Memory B cell (primary cell): ENCODE measurements around the gene KCNJ2.

Experiments used
- ATAC-seq: fragments of 150-1000 bp; cut with Tn5 transposase; 2 replicates; pipeline ENCODE4 v1.10.0; 2021; ENCODE audit warnings: low read depth, mild to moderate bottlenecking, moderate library complexity
- DNase-seq, 2 donors: peaks; one replicate each; pipeline ENCODE4 v3.0.0; 2022; ENCODE audit warnings: low spot score in 2 of 2
- H3K27ac Mint-ChIP-seq: one replicate; pipeline ENCODE4 v1.8.0; 2022; ENCODE audit warnings: mild to moderate bottlenecking, moderate library complexity, mixed read lengths
- H3K27me3 Mint-ChIP-seq: one replicate; pipeline ENCODE4 v1.8.0; 2022; ENCODE audit warnings: mixed read lengths
- H3K36me3 Mint-ChIP-seq: one replicate; pipeline ENCODE4 v1.8.0; 2022; ENCODE audit warnings: mild to moderate bottlenecking, mixed read lengths
- H3K4me1 Mint-ChIP-seq: one replicate; pipeline ENCODE4 v1.8.0; 2022; ENCODE audit warnings: mixed read lengths
- H3K4me3 Mint-ChIP-seq: one replicate; pipeline ENCODE4 v1.8.0; 2022; ENCODE audit warnings: mild to moderate bottlenecking, moderate library complexity, mixed read lengths
- H3K9me3 Mint-ChIP-seq: one replicate; pipeline ENCODE4 v1.8.0; 2022; ENCODE audit warnings: mixed read lengths

Gene KCNJ2

DNA sequence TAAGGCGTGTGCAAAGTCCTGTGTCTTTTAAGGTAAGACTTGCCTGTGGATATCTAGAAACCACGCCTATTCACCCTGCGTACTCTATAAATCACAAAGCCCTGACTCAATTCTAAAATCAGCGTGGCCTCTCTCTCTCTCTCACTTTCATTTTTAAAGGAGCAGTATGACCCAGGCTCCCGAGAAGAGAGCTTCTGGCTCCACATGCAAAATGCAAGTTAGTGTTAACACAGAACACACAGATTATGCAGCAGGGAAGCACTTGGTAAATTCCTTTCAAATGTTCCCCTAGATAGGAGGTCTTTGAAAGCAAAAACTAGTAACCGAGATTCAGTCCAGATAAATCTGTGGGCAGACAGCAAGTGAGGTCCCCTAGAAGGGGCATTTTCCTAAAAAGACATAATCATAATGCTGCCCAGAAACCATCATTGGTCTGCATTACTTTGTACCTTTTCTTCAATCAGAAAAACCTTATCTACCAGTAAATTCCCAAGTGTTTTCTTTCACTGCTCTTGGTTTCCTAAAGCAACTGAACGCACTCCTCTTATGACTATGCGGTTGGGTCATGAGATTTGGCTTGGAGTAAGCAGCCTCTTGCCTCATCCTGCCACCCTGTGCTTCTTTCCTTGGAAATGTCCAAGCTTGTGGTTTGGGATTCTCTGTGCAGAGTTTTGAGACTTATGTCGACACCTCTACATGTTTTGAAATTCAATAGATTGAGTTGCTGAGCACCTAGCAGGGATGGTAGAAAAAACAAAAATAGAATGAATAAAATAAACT, 31.7 kb upstream of the KCNJ2 start:
- ATAC-seq (peak; percentile 67), DNase-seq (no peak)
- no peaks in the 10 kb centered on the region for H3K36me3 Mint-ChIP-seq
- H3K27me3 Mint-ChIP-seq = peaks cover 1% of the 10 kb centered on the region
- peaks cover 12% of the 10 kb centered on the region for H3K4me1 Mint-ChIP-seq
- H3K9me3 Mint-ChIP-seq = no peaks in the 10 kb centered on the region
- H3K27ac Mint-ChIP-seq = peak overlapping the region; percentile 86
- H3K4me3 Mint-ChIP-seq = peak overlapping the region; percentile 80

DNA sequence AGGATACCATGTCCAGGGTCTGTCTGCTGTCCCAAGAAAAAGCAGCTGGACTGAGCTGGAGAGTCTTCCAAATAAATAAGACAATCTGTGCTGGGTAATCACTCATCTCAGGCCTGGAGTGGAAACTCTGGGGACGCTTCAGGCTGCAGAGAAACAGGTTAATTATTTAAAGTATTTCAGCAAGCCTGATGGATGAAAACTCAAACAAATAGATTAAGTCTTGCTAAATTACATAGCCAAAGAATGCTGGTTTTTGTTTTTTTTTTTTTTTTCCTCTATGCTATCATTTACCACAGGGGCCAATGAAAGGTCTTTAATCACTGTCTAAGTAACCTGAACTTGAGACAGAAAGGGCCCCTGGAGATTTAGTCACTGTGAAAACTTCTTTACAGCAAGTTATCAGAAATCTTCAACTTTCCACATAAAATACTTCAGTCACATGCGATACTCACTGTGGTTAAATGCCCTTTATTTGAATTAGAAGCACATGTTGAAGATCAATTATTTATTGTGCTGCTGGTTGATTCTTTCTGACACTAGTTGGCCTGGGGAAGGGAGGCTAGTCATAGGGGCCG, 31.0 kb upstream of the KCNJ2 start:
- H3K4me1 Mint-ChIP-seq = peaks cover 12% of the 10 kb centered on the region
- no peak for DNase-seq
- H3K9me3 Mint-ChIP-seq = no peaks in the 10 kb centered on the region
- no peak for ATAC-seq
- peaks cover 1% of the 10 kb centered on the region for H3K27me3 Mint-ChIP-seq
- no peak overlapping the region for H3K4me3 Mint-ChIP-seq
- no peak overlapping the region for H3K27ac Mint-ChIP-seq
- no peaks in the 10 kb centered on the region for H3K36me3 Mint-ChIP-seq

DNA sequence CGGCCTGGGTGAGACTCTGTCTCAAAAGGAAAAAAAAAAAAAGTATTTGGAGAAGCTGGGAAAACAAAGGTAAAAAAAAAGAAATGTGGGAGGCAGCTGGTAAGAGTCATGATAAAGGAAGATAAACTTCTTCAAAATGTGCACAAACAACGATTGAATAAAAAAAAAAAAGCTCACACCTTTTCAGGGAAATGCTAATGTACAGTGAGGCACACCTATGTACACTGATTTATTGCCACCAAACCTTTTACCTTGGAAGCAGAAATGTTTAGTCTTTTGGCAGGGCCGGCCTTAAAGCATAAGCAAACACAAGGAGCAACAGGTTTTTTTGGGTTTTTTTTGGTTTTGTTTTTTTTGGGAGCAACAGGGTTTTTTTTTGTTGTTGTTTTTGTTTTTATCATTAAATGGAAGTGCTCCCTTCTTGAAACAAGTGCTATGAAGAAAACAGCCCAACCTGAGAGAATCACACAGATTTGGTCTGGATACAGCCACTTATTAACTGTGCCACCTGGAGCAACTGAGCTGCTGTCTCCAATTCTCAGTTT, 29.8 kb upstream of the KCNJ2 start:
- H3K4me1 Mint-ChIP-seq = peaks cover 12% of the 10 kb centered on the region
- ATAC-seq = no peak
- H3K27me3 Mint-ChIP-seq = peaks cover 1% of the 10 kb centered on the region
- no peak for DNase-seq
- H3K36me3 Mint-ChIP-seq = no peaks in the 10 kb centered on the region
- H3K27ac Mint-ChIP-seq = no peak overlapping the region
- H3K4me3 Mint-ChIP-seq = no peak overlapping the region
- H3K9me3 Mint-ChIP-seq = no peaks in the 10 kb centered on the region

DNA sequence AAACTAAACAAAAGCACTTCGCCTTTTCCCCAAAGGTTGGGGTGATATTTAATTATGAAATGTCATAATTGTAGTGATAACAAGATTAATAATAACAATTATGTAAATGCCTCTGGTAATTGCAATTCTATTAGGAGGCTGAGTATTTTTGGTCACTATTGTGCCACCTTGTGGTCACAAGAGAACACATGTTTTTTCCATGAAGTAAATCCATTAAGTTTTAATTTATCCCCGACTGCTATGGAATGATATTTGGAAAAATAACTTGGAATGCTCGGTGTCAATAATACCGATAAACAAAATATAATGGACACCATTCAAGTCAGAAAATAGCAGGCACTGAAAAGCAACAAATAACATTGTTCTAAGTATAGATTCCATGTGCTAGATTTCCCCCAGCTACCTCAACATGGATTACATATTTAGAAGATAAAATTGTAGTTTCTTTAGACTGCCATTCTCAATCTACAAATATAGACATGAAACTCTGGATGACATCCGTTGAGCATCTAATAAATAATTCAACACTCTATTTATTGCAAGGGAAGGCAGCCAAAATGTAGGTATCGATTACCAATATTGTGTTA, 25.0 kb upstream of the KCNJ2 start:
- H3K4me3 Mint-ChIP-seq = no peak overlapping the region
- no peaks in the 10 kb centered on the region for H3K36me3 Mint-ChIP-seq
- no peak for ATAC-seq

DNA sequence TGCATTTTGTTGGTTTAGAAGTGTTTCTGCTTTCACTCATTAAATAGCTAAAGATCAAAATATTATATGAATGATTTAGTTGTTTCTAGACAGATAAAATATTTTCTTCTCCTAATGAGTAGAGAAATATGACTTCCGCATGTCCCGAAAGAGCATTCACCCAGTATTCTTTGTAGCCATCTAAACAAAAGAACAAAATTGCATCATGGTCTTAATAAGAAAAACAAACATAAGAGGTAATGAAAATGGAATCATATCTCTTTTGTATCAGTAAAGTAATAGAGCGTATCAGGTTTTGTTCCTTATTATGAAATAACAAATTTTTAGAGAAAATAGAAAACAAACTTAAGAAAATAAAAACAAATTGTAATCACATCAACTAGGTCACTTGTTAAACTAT, 16.1 kb upstream of the KCNJ2 start:
- DNase-seq (no peak), ATAC-seq (no peak)
- Mint-ChIP-seq H3K27ac (no peak overlapping the region), H3K4me3 (no peak overlapping the region), H3K36me3 (no peaks in the 10 kb centered on the region), H3K4me1 (no peaks in the 10 kb centered on the region), H3K27me3 (peaks cover 3% of the 10 kb centered on the region), H3K9me3 (no peaks in the 10 kb centered on the region)

More for the DNA sequence above, 25.0 kb upstream of the KCNJ2 start:
- H3K4me1 Mint-ChIP-seq = no peaks in the 10 kb centered on the region
- H3K9me3 Mint-ChIP-seq = no peaks in the 10 kb centered on the region
- DNase-seq = no peak
- no peak overlapping the region for H3K27ac Mint-ChIP-seq
- H3K27me3 Mint-ChIP-seq = peaks cover 8% of the 10 kb centered on the region

DNA sequence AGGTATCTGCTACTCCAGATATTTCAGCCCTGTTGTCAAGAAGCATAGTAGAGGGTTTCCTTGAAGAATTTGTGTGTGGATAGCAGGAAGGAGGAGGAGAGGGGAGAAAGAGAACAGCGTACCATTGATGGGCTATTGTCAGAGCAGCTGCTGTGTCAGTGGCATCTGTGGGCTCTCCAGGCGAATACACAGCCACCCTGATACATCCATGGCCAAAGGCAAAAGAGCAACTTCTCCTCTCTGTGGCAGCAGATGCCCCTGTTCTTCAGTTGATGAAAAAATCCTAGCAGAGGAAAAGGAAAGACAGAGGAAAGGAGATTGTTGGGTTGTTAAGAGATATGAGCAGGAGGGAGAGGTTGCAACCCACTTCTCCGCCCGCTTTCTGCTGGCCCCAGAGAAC, 12.2 kb upstream of the KCNJ2 start:
- Mint-ChIP-seq H3K36me3 (no peaks in the 10 kb centered on the region), H3K27me3 (no peaks in the 10 kb centered on the region), H3K9me3 (no peaks in the 10 kb centered on the region), H3K27ac (no peak overlapping the region), H3K4me1 (no peaks in the 10 kb centered on the region), H3K4me3 (no peak overlapping the region)
- DNase-seq = no peak
- no peak for ATAC-seq

DNA sequence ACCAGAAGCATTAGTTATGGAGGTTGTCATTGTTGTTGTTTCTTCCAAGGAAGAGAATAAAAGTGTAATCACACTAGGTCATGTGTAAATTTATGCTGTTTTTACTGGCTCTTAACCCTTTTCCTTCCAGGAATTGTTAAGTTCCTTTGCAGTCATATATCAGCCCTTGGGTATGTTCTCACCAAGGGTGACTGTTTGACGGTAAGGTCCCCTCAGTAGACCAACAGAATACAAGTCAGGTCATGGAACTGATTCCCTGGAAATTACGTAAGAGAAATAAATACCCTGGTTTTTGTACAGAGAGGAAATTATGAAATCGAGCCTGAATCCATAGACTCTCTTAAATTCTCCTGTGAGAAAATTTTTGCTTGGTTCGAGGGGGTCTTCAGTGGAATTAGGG, 11.2 kb upstream of the KCNJ2 start:
- no peak overlapping the region for H3K27ac Mint-ChIP-seq
- no peaks in the 10 kb centered on the region for H3K27me3 Mint-ChIP-seq
- ATAC-seq (no peak), DNase-seq (no peak)
- no peak overlapping the region for H3K4me3 Mint-ChIP-seq
- H3K9me3 Mint-ChIP-seq = no peaks in the 10 kb centered on the region
- no peaks in the 10 kb centered on the region for H3K4me1 Mint-ChIP-seq
- H3K36me3 Mint-ChIP-seq = no peaks in the 10 kb centered on the region

DNA sequence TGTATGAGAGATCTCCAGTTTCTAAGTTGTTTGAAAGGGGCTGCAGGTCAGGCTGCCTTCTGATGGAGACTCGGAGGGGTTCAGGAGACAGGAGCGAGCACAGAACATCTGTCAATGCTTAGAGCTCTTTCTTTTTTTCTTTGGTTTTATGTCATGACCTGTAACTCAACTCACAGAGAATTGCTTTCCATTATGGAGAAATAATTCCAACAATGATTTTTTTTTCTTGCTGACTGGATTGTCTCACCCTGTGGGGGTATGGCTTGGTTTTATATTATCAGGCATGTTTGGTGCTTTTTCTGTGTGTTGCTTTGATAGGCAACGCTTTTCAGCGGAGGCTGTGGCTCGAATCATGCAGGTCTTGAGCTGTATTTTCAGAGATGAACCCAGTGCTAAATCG, 10.7 kb upstream of the KCNJ2 start:
- Mint-ChIP-seq H3K27ac (no peak overlapping the region), H3K4me3 (no peak overlapping the region), H3K9me3 (no peaks in the 10 kb centered on the region), H3K4me1 (no peaks in the 10 kb centered on the region), H3K27me3 (no peaks in the 10 kb centered on the region), H3K36me3 (no peaks in the 10 kb centered on the region)
- DNase-seq (no peak), ATAC-seq (no peak)

DNA sequence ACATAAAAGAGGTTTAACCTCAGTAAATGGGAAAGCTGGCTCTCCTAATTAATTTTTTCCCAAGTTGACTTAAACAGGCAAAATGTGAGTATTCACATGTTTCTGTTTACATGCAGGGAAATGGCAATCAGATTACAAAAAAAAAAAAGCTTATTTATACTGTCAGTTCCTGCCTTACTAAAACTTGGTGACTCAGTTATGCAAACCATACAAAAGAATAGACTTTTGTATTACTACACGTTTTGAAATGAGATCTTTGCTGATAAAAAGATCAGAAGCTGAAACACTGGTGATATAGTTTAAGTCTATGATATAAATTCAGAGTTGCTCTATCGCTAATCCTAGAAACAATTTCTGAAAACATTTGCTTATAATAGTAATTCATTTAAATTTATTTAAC, 9.4 kb upstream of the KCNJ2 start:
- Mint-ChIP-seq H3K27ac (no peak overlapping the region), H3K36me3 (no peaks in the 10 kb centered on the region), H3K4me1 (no peaks in the 10 kb centered on the region), H3K27me3 (peaks cover 3% of the 10 kb centered on the region), H3K9me3 (peaks cover 2% of the 10 kb centered on the region), H3K4me3 (no peak overlapping the region)
- DNase-seq (no peak), ATAC-seq (no peak)

DNA sequence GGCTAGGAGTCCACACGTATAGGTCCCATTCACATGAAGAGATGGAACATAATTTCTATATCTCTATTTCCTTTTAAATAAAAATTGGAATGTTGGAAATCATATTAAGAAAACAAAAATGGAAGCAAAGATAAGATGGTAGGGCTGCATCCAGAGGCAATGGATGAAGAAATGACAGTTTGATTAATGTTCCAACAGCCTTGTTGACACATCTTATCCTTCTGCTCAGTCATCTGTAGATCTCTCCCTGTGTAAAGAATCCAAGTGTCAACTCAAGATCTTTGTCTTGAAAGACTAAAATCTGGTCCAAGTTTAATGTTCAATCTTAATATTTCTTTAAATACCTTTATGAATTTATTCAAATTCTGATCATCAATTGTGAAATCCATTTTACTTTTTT, 7.8 kb upstream of the KCNJ2 start:
- H3K4me3 Mint-ChIP-seq = no peak overlapping the region

DNA sequence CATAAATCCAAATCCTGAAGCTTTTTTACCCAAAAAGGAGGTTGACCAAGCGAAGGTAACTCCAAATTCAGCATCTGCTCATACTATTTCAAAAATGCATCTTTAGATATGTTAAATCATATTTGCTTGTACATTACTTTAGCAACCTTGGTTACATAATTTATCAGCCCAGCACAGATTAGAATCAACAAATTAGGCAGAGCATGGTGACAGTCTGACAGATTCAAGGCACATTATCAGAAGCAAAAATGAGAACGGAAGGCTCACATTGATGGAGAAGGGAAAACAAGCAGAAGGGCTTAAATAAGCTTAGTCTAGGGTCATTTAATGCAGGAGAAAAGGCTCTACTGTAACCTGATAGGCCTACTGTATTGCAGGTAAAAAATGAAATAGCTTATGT, 3.9 kb upstream of the KCNJ2 start:
- H3K4me3 Mint-ChIP-seq = no peak overlapping the region
- DNase-seq = no peak
- no peaks in the 10 kb centered on the region for H3K36me3 Mint-ChIP-seq
- H3K27ac Mint-ChIP-seq = no peak overlapping the region
- H3K9me3 Mint-ChIP-seq = peaks cover 4% of the 10 kb centered on the region
- H3K27me3 Mint-ChIP-seq = peaks cover 18% of the 10 kb centered on the region
- peaks cover 11% of the 10 kb centered on the region for H3K4me1 Mint-ChIP-seq
- ATAC-seq = no peak

More for the DNA sequence above, 7.8 kb upstream of the KCNJ2 start:
- ATAC-seq (no peak), DNase-seq (no peak)
- Mint-ChIP-seq H3K9me3 (peaks cover 3% of the 10 kb centered on the region), H3K27me3 (peaks cover 6% of the 10 kb centered on the region), H3K27ac (no peak overlapping the region), H3K36me3 (no peaks in the 10 kb centered on the region), H3K4me1 (no peaks in the 10 kb centered on the region)

DNA sequence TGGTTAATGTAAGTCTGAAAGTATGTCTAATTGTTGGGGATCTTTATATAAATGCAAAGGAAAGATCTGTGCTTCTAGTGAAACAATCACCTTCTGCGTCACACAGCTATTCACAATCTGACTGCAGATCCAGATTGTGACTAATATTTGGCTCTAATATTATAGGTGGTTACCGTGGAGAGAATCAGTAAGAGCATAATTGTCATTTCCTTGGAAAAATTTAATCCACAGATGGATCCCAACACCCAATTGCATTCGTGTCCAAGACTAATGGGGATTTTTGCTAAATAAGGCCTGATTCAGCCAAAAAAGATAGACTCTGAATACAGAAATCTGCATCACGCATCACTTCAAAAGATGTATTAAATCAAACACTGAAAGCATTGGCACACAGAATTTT, 2.7 kb upstream of the KCNJ2 start:
- H3K27ac Mint-ChIP-seq = no peak overlapping the region
- no peaks in the 10 kb centered on the region for H3K36me3 Mint-ChIP-seq
- H3K4me3 Mint-ChIP-seq = no peak overlapping the region
- peaks cover 4% of the 10 kb centered on the region for H3K9me3 Mint-ChIP-seq
- peaks cover 11% of the 10 kb centered on the region for H3K4me1 Mint-ChIP-seq
- peaks cover 21% of the 10 kb centered on the region for H3K27me3 Mint-ChIP-seq
- no peak for ATAC-seq
- DNase-seq = no peak

DNA sequence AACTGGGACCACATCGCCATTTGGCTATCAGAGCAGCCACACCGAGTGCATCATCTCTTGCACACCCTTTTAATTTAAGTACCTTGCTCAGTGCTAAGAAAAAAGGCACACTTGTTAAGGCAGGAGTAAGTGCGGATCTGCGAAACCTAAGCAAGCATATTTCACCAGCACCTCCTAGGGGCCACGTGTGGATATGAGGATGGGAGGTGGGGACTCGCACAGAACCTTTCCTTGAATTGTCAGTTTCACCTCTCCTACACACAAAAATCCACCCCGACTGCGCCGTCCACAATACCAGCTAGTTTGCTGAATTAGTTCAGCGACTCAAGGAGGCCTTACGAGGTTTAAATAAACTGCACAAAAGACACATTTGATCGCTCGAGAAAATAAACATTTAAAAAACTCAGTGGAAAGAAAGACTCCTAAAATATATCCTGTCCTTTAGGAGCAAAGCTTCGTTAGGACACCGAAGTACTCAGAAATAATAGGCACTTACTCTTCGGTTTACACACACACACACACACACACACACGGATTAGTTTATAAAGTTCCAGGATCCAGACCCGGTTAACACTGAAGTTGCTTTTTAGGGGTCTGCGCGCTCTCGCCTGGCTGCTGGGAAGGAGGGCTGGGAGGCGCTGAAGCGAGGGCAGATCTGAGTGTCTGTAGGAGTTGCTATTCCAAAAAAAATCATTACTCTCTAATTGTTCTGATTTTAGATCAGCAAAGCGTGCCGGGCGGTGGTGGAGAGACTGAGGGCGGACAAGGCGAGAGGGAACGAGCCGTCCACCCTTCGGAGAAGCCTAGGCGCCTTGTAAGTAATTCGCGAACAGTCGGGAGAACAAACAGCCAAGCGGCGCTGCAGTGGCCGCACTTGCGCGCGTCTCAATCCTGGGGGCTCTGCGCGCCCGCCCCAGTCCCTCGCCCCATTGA, 1.0 kb upstream of the KCNJ2 start:
- Mint-ChIP-seq H3K27ac (no peak overlapping the region), H3K4me3 (peak overlapping the region; percentile 68), H3K27me3 (peaks cover 22% of the 10 kb centered on the region), H3K4me1 (peaks cover 11% of the 10 kb centered on the region), H3K36me3 (no peaks in the 10 kb centered on the region), H3K9me3 (peaks cover 4% of the 10 kb centered on the region)
- DNase-seq (peak in 1 of 2 donors; percentile 10), ATAC-seq (no peak)
